Activated CD8-positive, alpha-beta memory T cell treated with anti-CD3 and anti-CD28 coated beads, Interleukin-2, amount 50 U/mL, for 24 hours (primary cell): ENCODE results near the gene CFDP1.
"Not testable (repeated sequence)": the region's sequence is repeated elsewhere in the genome, so short reads cannot be mapped to it uniquely, and the experiment has no call there.

Experiments
- DNase-seq: peaks from one replicate; pipeline ENCODE4 v3.0.0-alpha.2; 2020; ENCODE audit errors: extremely low read depth

The CFDP1 gene

GRCh38 chr16:75432828-75433731, at the start of gene CFDP1:
Gene CFDP1, minus strand, starts transcription at chr16:75433503. Its CDS starts 151 bp downstream, at chr16:75433352.
- peak; percentile 89 for DNase-seq

GRCh38 chr16:75482434-75483205, 49.3 kb upstream of the CFDP1 start:
- DNase-seq, result no peak

- no peak for DNase-seq
Measured at GRCh38 chr16:75481475-75481874, 48.2 kb upstream of the CFDP1 start.

- DNase-seq, result no peak
Measured at GRCh38 chr16:75479421-75479990, 46.2 kb upstream of the CFDP1 start.

- DNase-seq, result no peak
Measured at GRCh38 chr16:75478480-75479345, 45.4 kb upstream of the CFDP1 start.

- no peak for DNase-seq
Measured at GRCh38 chr16:75477680-75478473, 44.6 kb upstream of the CFDP1 start.

GRCh38 chr16:75476817-75477216, 43.5 kb upstream of the CFDP1 start:
- no peak for DNase-seq

- no peak for DNase-seq
Measured at GRCh38 chr16:75475420-75475847, 42.1 kb upstream of the CFDP1 start.

- no peak for DNase-seq
Measured at GRCh38 chr16:75472908-75473877, 39.9 kb upstream of the CFDP1 start.

GRCh38 chr16:75471723-75472633, 38.7 kb upstream of the CFDP1 start:
- DNase-seq, result no peak

GRCh38 chr16:75466760-75467159, 33.5 kb upstream of the CFDP1 start:
- no peak for DNase-seq

GRCh38 chr16:75464122-75464918, 31.0 kb upstream of the CFDP1 start, which contains the start of gene TMEM170A:
Gene TMEM170A, minus strand, starts transcription at chr16:75464689. Its CDS starts 89 bp downstream, at chr16:75464600.
- DNase-seq, result peak; percentile 95

- DNase-seq, result not testable (repeated sequence)
Measured at GRCh38 chr16:75463389-75464121, 30.3 kb upstream of the CFDP1 start.

- DNase-seq, result no peak
Measured at GRCh38 chr16:75462806-75463205, 29.5 kb upstream of the CFDP1 start.

- no peak for DNase-seq
Measured at GRCh38 chr16:75461575-75461974, 28.3 kb upstream of the CFDP1 start.

GRCh38 chr16:75460446-75460845, 27.1 kb upstream of the CFDP1 start:
- DNase-seq, result no peak

- no peak for DNase-seq
Measured at GRCh38 chr16:75459691-75460090, 26.4 kb upstream of the CFDP1 start.
